Raji (cell line): ENCODE measurements around the gene NHSL2.

Experiments
- POLR2A ChIP-seq: IDR thresholded peaks from 2 replicates; pipeline ENCODE4 v1.6.1; 2011; ENCODE audit warnings: low read depth, low read length, control low read depth; ENCODE audit not compliant: insufficient read depth

NHSL2 gene

GRCh38 chrX:71996826-71997225, 86.2 kb downstream of the NHSL2 start:
- no peak for TF ChIP-seq POLR2A

GRCh38 chrX:71997320-71997719, 86.7 kb downstream of the NHSL2 start:
- TF ChIP-seq POLR2A: no peak

GRCh38 chrX:71998836-71999509, 88.3 kb downstream of the NHSL2 start:
- no peak for TF ChIP-seq POLR2A

GRCh38 chrX:71999535-71999934, 88.9 kb downstream of the NHSL2 start:
- no peak for TF ChIP-seq POLR2A

GRCh38 chrX:72001471-72001870, 90.8 kb downstream of the NHSL2 start:
- no peak for TF ChIP-seq POLR2A

GRCh38 chrX:72001906-72002305, 91.3 kb downstream of the NHSL2 start:
- no peak for TF ChIP-seq POLR2A

GRCh38 chrX:72002875-72003274, 92.2 kb downstream of the NHSL2 start:
- no peak for TF ChIP-seq POLR2A

- no peak for TF ChIP-seq POLR2A
Measured at GRCh38 chrX:72003811-72004750, 93.4 kb downstream of the NHSL2 start.

GRCh38 chrX:72005046-72005445, 94.4 kb downstream of the NHSL2 start:
- TF ChIP-seq POLR2A: no peak

GRCh38 chrX:72006461-72006860, 95.8 kb downstream of the NHSL2 start:
- no peak for TF ChIP-seq POLR2A

- TF ChIP-seq POLR2A: no peak
Measured at GRCh38 chrX:72009731-72010130, 99.1 kb downstream of the NHSL2 start.

GRCh38 chrX:72011734-72012133, 101.1 kb downstream of the NHSL2 start:
- no peak for TF ChIP-seq POLR2A

GRCh38 chrX:72015383-72015782, 104.7 kb downstream of the NHSL2 start:
- TF ChIP-seq POLR2A: no peak

- TF ChIP-seq POLR2A: no peak
Measured at GRCh38 chrX:72016881-72017783, 106.5 kb downstream of the NHSL2 start.
